Activated CD4-positive, alpha-beta T cell treated with anti-CD3 and anti-CD28 coated beads, Interleukin-2, amount 50 U/mL, for 4 hours (primary cell): Measurements from ENCODE around the gene SLC9A1.

Experiments used
- DNase-seq, 2 experiments: peaks; one replicate each; pipeline ENCODE4 v3.0.0-alpha.2; 2020

SLC9A1 gene

GRCh38 chr1:27101696-27102095, 53.2 kb downstream of the SLC9A1 start:
- DNase-seq, result no peak

GRCh38 chr1:27101054-27101491, 53.9 kb downstream of the SLC9A1 start:
- DNase-seq, result no peak

GRCh38 chr1:27100335-27101053, 54.4 kb downstream of the SLC9A1 start:
- DNase-seq, result no peak

GRCh38 chr1:27099587-27100334, 55.2 kb downstream of the SLC9A1 start:
- no peak for DNase-seq

- no peak for DNase-seq
Observed at GRCh38 chr1:27099135-27099586, 55.8 kb downstream of the SLC9A1 start.

- DNase-seq, result no peak
Observed at GRCh38 chr1:27098431-27099134, 56.3 kb downstream of the SLC9A1 start.

- DNase-seq, result peak; percentile 63 to 67
Observed at GRCh38 chr1:27097484-27097917, 57.4 kb downstream of the SLC9A1 start.

GRCh38 chr1:27095576-27095975, 59.3 kb downstream of the SLC9A1 start:
- no peak for DNase-seq

- DNase-seq, result no peak
Observed at GRCh38 chr1:27092888-27093287, 62.0 kb downstream of the SLC9A1 start.

GRCh38 chr1:27090911-27091310, 64.0 kb downstream of the SLC9A1 start:
- DNase-seq, result no peak

GRCh38 chr1:27087371-27088220, 67.3 kb downstream of the SLC9A1 start:
- no peak for DNase-seq

- DNase-seq, result no peak
Observed at GRCh38 chr1:27086628-27087027, 68.3 kb downstream of the SLC9A1 start.

- no peak for DNase-seq
Observed at GRCh38 chr1:27086026-27086425, 68.9 kb downstream of the SLC9A1 start.

- DNase-seq, result no peak
Observed at GRCh38 chr1:27084107-27084506, 70.8 kb downstream of the SLC9A1 start.

- no peak for DNase-seq
Observed at GRCh38 chr1:27077968-27078367, 77.0 kb downstream of the SLC9A1 start.

- no peak for DNase-seq
Observed at GRCh38 chr1:27076803-27077202, 78.1 kb downstream of the SLC9A1 start.

GRCh38 chr1:27074175-27074780, 80.6 kb downstream of the SLC9A1 start:
- DNase-seq, result no peak

- no peak for DNase-seq
Observed at GRCh38 chr1:27071049-27071416, 83.9 kb downstream of the SLC9A1 start.

- no peak for DNase-seq
Observed at GRCh38 chr1:27070390-27071048, 84.4 kb downstream of the SLC9A1 start.

GRCh38 chr1:27068922-27069321, 86.0 kb downstream of the SLC9A1 start:
- DNase-seq, result no peak

- no peak for DNase-seq
Observed at GRCh38 chr1:27065999-27066630, 88.8 kb downstream of the SLC9A1 start.
